Gastrocnemius medialis (tissue), 4 donors: ENCODE measurements around the gene AP2B1.

ENCODE experiments used
- CTCF ChIP-seq, 5 experiments: fragments of 450-650 bp in 3 of 5; fragments of 200-600 bp in 2 of 5; sonication (generic) in 2 of 5; IDR thresholded peaks in 4 of 5; conservative IDR thresholded peaks in 1 of 5; 1 replicate in 4 of 5; 2 replicates in 1 of 5; pipeline ENCODE4 v1.5.1; 2016 to 2019; ENCODE audit warnings: antibody characterized with exemption in 5 of 5, mild to moderate bottlenecking in 3 of 5, moderate library complexity in 3 of 5
- POLR2A ChIP-seq, 2 donors: fragments of 450-650 bp; IDR thresholded peaks; one replicate each; pipeline ENCODE4 v1.6.1; 2017; ENCODE audit warnings: antibody characterized with exemption in 2 of 2, mild to moderate bottlenecking in 2 of 2, moderate library complexity in 2 of 2

DNA sequence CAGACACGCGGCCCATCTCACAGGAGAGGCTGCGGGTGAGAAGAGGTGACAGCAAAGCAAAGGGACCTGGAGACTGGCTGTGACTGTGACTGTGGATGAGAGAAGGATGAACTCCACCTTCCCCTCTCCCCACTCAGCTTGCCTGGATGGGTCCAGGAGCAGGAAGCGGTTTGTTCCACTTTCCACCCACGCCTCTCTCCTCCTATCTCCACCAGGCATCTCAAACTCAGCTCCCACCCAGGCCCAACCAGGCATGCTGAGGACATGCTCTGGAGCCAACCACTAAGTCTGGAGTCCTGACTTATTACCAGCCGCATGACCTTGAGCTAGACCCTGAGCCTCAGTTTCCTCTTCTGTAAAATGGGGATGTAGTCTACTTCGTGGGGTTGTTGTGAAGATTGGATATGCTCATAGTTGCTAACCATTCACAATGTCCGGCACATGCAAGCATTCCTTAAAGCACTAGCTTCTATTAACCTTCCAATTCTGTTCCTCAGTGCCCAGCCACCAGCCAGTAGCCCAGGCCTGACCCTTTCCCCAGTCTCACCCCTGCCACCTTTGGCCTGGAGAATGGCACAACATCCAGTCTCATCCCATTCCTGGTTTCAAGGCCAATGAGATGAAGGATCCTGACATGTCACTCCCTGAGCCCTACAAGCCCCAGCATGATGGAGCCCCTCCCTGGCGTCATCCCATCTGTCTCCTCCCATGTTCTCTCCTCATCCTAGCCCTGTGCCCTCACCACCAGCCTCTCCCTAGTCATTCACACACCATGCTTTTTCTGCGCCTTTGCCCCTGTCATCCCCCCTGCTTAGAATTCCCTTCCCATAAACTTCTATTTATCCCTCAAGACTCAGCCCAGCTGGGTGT is 163.6 kb downstream of the AP2B1 start:
- TF ChIP-seq CTCF (IDR thresholded peaks at IDR 0.05 in 4 of 5, conservative IDR thresholded peaks at IDR 0.05 in 1 of 5) (no peak), POLR2A (IDR thresholded peaks at IDR 0.05) (no peak)
